ENCODE results near the gene ARHGAP31.
"Not testable (repeated sequence)": the region's sequence is repeated elsewhere in the genome, so short reads cannot be mapped to it uniquely, and the experiment has no call there.

ARHGAP31 gene

DNA sequence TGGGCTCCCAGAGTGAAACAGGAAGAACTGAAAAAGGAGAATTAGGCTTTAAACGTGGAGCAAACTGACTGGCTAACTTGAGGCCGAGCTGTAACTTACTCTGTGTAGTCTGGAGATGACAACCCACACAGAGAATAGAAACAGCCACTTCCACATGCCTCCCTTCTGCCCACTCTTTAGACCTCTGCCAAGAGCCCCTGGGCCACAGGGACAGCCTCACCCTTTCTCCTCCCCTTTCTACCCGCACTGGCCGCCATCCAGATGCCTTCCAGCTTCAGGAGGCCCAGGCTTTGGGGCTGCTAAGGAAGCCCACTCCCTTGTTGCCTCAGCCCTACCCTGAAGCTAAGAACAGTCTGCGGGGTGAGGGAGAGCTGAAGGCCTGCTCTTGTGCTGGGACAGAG lies 6.8 kb downstream of the ARHGAP31 start:
- peaks cover 24 to 100% (median 80%) of the 10 kb centered on the region in 10 experiments for H3K4me1 ChIP-seq
- peaks cover 0 to 63% (median 0%) of the 10 kb centered on the region in 11 experiments; a peak in 6 of 22 replicates for H3K36me3 ChIP-seq
- H3K27ac ChIP-seq, result peak overlapping the region in 5 of 11 experiments; percentile 44 to 72 (median 70); a peak in 9 of 22 replicates
- no peaks in the 10 kb centered on the region for H3K27me3 ChIP-seq
- peak overlapping the region in 5 of 11 experiments; percentile 32 to 63 (median 58); a peak in 8 of 22 replicates for H3K9ac ChIP-seq
- H3K4me3 ChIP-seq, result 0 out of 20 replicates have a peak overlapping the region, but pooled peaks of 2 of the 10 experiments have one; percentile 7 to 24
- TF ChIP-seq Cebpa-rat (IDR thresholded peaks at IDR 0.05), result no peak
- H4K20me1 ChIP-seq, result peaks cover 0 to 74% (median 0%) of the 10 kb centered on the region in 11 experiments; a peak in 5 of 22 replicates
- no peaks in the 10 kb centered on the region for H3K9me3 ChIP-seq (replicated peaks in 1 of 11)
- peak overlapping the region in 8 of 11 experiments; percentile 23 to 94 (median 76); a peak in 15 of 22 replicates for H3K4me2 ChIP-seq

DNA sequence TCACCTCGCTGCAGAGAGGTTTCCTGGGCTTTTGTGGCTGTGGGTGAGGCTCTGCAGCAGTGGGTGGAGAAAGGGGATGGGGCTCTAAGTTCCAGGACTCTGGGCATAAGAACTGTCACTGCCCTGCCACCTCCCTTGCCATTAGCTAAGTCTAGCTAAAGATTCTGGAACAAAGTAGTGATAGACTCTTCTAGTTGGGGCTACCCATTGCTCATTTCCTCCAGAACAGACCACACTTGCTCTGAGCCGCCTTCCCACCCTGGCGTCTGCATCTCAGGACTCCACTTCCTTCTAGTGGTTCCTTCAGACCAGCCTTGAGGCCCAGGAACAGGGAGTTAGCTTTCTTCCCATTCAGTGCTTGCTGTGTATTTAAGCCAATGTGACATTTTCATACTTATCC lies 7.5 kb downstream of the ARHGAP31 start:
- Histone ChIP-seq H3K9ac (peak overlapping the region in 4 of 11 experiments; percentile 47 to 63 (median 59); a peak in 6 of 22 replicates), H3K27ac (peak overlapping the region in 4 of 11 experiments; percentile 45 to 72 (median 70); a peak in 9 of 22 replicates), H3K4me2 (peak overlapping the region in 8 of 11 experiments; percentile 23 to 94 (median 76); a peak in 17 of 22 replicates), H3K36me3 (peaks cover 0 to 67% (median 0%) of the 10 kb centered on the region in 11 experiments; a peak in 6 of 22 replicates), H3K27me3 (no peaks in the 10 kb centered on the region), H4K20me1 (peaks cover 0 to 68% (median 0%) of the 10 kb centered on the region in 11 experiments; a peak in 5 of 22 replicates), H3K4me1 (peaks cover 24 to 99% (median 74%) of the 10 kb centered on the region in 10 experiments), H3K4me3 (0 out of 20 replicates have a peak overlapping the region, but pooled peaks of 2 of the 10 experiments have one; percentile 7 to 24), H3K9me3 (replicated peaks in 1 of 11) (no peaks in the 10 kb centered on the region)
- TF ChIP-seq Cebpa-rat (IDR thresholded peaks at IDR 0.05), result no peak

DNA sequence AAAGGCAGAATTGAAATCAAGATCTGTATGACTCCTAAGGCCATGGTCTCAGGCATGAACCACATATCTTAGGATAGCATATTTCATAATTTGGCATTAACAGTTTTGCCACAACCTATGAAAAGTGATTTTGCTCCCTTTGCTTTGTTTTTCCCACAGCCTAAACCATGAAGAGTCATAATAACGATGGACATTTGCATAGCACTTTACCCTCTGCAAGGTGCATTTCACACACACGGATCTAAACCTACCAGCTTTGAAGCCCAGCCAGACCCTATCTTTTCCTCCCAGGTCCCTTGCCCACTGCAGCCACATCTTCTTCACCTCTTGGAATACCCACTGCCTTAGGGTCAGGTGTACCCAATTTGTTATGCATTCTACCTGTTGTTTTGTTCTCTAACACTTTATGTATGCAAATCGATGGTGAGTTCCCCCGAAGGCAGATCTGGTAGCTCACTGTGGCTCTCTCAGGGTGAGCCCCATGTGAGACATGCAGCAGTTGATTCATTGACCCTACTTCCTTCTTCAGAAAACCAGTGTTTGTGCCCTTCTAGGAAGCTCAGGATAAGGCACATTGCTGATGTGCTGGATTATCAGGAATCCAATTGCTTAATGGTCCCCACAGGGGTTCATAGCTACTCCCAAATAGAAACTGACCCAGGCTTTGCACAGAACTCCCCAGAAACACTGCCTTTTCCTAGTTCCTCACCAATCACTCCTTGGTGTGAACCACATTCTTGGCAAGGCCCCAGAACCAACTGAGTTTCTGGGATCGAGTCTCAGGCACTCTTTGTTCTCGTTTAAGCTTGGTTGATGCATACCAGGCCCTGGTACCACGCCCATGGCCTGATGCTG lies 8.7 kb downstream of the ARHGAP31 start:
- H3K4me3 ChIP-seq, result no peak overlapping the region
- no peaks in the 10 kb centered on the region for H3K27me3 ChIP-seq
- peaks cover 0 to 55% (median 0%) of the 10 kb centered on the region in 11 experiments; a peak in 5 of 22 replicates for H4K20me1 ChIP-seq
- peaks cover 0 to 54% (median 0%) of the 10 kb centered on the region in 11 experiments; a peak in 6 of 22 replicates for H3K36me3 ChIP-seq
- TF ChIP-seq Cebpa-rat (IDR thresholded peaks at IDR 0.05), result no peak
- H3K27ac ChIP-seq, result peak overlapping the region in 1 of 11 experiments; percentile 2; a peak in 1 of 22 replicates
- H3K9ac ChIP-seq, result no peak overlapping the region
- peaks cover 16 to 88% (median 61%) of the 10 kb centered on the region in 10 experiments for H3K4me1 ChIP-seq
- peak overlapping the region in 5 of 11 experiments; percentile 48 to 94 (median 90); a peak in 11 of 22 replicates for H3K4me2 ChIP-seq
- H3K9me3 ChIP-seq (replicated peaks in 1 of 11), result no peaks in the 10 kb centered on the region

DNA sequence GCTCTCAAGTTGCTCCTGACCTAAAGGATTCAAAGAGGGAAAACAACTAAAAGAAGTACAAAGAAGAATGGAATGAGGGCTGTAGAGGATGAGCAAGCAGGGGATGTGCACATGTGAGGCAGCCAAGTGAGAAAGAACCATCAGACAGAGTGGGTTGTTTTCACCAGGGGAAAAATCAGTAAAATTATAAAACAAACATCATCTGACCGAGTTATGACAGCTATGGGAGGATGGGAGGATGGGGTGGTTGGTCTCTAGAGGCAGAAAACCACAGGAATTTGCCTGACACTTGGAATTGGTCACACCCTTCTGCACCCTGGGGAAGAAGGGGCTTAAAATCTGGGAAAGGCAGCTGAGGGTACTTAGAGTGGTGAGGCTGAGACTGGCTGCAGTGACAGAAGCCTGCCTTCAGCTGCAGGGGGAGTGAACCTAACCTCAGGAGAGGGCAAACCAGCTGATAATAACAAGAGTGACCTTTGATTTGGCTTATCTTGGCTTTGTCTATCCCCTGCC lies 10.1 kb downstream of the ARHGAP31 start:
- Histone ChIP-seq H3K9ac (0 out of 22 replicates have a peak overlapping the region, but pooled peaks of 1 of the 11 experiments have one; percentile 6), H3K4me3 (no peak overlapping the region), H4K20me1 (peaks cover 0 to 48% (median 0%) of the 10 kb centered on the region in 11 experiments; a peak in 5 of 22 replicates), H3K36me3 (peaks cover 0 to 53% (median 0%) of the 10 kb centered on the region in 11 experiments; a peak in 5 of 22 replicates), H3K4me2 (peak overlapping the region in 7 of 11 experiments; percentile 22 to 94 (median 75); a peak in 14 of 22 replicates), H3K27ac (no peak overlapping the region; a peak in 1 of 22 replicates), H3K27me3 (no peaks in the 10 kb centered on the region), H3K9me3 (replicated peaks in 1 of 11) (no peaks in the 10 kb centered on the region), H3K4me1 (peaks cover 5 to 88% (median 49%) of the 10 kb centered on the region in 10 experiments; a peak in 17 of 20 replicates)
- no peak for TF ChIP-seq Cebpa-rat (IDR thresholded peaks at IDR 0.05)

DNA sequence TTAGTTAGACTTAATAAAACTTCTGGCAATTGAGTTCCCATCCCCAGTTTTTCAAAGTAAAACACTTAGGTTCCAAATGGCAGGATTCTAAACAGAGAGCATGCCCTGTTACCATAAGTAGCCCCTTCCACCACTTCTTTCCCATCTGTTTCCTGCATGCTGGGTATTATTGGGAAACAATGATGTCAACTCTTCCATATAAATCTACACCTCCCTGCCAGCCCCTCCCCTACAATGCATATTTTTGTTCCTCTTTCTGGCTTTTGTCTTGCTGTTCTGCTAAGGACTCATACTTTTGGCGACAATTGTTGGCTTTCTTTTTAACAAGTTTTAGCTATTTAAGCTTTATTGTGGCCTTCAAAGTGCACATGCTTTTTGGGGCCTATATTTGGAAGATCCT lies 11.1 kb downstream of the ARHGAP31 start:
- peak overlapping the region in 7 of 11 experiments; percentile 24 to 43 (median 33); a peak in 11 of 22 replicates for H3K27ac ChIP-seq

DNA sequence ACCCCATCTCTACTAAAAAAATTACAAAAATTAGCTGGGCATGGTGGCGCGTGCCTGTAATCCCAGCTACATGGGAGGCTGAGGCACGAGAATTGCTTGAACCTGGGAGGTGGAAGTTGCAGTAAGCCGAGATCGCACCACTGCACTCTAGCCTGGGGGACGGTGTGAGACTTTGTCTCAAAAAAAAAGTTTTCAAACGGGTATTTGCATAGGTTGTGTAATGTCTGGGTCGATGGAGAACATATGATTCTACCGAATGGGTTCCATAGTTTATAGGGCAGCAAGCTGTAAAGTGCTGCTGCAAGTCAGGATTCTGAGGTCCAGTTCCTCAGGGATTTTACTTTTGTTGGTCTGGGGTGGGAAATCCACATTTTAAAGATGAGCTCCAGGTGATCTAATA lies 12.2 kb downstream of the ARHGAP31 start:
- H3K27ac ChIP-seq; H3K27me3 ChIP-seq; H3K9me3 ChIP-seq (replicated peaks in 1 of 11); H3K4me3 ChIP-seq; H3K9ac ChIP-seq: not testable (repeated sequence)
- peaks cover 0 to 50% (median 0%) of the 10 kb centered on the region in 11 experiments; a peak in 4 of 22 replicates for H3K36me3 ChIP-seq
- peaks cover 0 to 65% (median 0%) of the 10 kb centered on the region in 11 experiments; a peak in 5 of 22 replicates for H4K20me1 ChIP-seq
- H3K4me2 ChIP-seq, result peak overlapping the region in 3 of 11 experiments; percentile 90 to 94 (median 94); a peak in 3 of 22 replicates
- peaks cover 10 to 88% (median 59%) of the 10 kb centered on the region in 10 experiments for H3K4me1 ChIP-seq

More for the DNA sequence above, 11.1 kb downstream of the ARHGAP31 start:
- no peak for TF ChIP-seq Cebpa-rat (IDR thresholded peaks at IDR 0.05)
- Histone ChIP-seq H3K9ac (peak overlapping the region in 2 of 11 experiments; percentile 29 to 35; a peak in 2 of 22 replicates), H4K20me1 (peaks cover 0 to 59% (median 0%) of the 10 kb centered on the region in 11 experiments; a peak in 5 of 22 replicates), H3K4me1 (peaks cover 5 to 88% (median 56%) of the 10 kb centered on the region in 10 experiments; a peak in 17 of 20 replicates), H3K4me2 (peak overlapping the region in 8 of 11 experiments; percentile 5 to 94 (median 60); a peak in 14 of 22 replicates), H3K27me3 (no peaks in the 10 kb centered on the region), H3K4me3 (no peak overlapping the region), H3K9me3 (replicated peaks in 1 of 11) (no peaks in the 10 kb centered on the region), H3K36me3 (peaks cover 0 to 50% (median 0%) of the 10 kb centered on the region in 11 experiments; a peak in 4 of 22 replicates)

DNA sequence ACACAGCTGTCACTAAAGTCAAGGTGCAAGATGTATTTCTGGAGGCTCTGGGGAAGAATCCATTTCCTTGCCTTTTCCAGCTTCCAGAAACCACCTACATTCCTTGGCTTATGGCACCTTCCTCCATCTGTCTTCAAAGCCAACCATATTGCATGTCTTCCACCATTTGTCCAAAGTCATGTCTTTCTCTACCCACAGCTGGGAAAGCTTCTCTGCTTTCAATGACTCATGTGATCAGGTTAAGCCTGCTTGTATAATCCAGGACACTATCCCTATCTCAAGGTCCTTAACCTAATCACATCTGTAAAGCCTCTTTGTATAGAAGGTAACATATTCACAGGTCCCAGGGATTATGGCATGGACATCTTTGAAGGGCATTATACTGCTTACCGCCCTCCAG lies 14.2 kb downstream of the ARHGAP31 start:
- no peaks in the 10 kb centered on the region for H3K9me3 ChIP-seq (replicated peaks in 1 of 11)
- peaks cover 15 to 88% (median 52%) of the 10 kb centered on the region in 10 experiments for H3K4me1 ChIP-seq
- H3K27me3 ChIP-seq, result no peaks in the 10 kb centered on the region
- no peak for TF ChIP-seq Cebpa-rat (IDR thresholded peaks at IDR 0.05)
- no peak overlapping the region for H3K4me3 ChIP-seq
- peak overlapping the region in 2 of 11 experiments; percentile 5 to 81; a peak in 1 of 22 replicates for H3K4me2 ChIP-seq
- no peak overlapping the region for H3K27ac ChIP-seq
- H3K36me3 ChIP-seq, result peaks cover 0 to 57% (median 0%) of the 10 kb centered on the region in 11 experiments; a peak in 5 of 22 replicates
- peaks cover 0 to 55% (median 0%) of the 10 kb centered on the region in 11 experiments; a peak in 5 of 22 replicates for H4K20me1 ChIP-seq
- H3K9ac ChIP-seq, result no peak overlapping the region

DNA sequence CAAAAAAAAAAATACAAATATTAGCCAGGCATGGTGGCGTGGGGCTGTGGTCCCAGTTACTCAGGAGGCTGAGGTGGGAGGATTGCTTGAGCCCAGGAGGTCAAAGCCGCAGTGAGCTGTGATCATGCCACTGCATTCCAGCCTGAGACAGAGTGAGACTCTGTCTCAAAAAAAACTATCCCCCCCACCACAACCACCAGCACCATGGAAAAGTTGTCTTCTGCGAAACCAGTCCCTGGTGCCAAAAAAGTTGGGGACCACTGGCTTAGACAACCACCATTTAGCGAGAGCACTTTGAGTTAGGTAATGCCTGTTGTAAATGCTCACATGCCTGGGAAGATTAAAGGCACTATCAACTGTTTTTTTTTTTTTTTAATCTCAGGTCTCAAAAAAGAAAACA lies 15.4 kb downstream of the ARHGAP31 start:
- Histone ChIP-seq H3K27ac (peak overlapping the region in 1 of 11 experiments; percentile 75; a peak in 2 of 22 replicates), H3K9me3 (replicated peaks in 1 of 11) (no peaks in the 10 kb centered on the region), H4K20me1 (peaks cover 0 to 62% (median 0%) of the 10 kb centered on the region in 11 experiments; a peak in 5 of 22 replicates), H3K4me2 (peak overlapping the region in 5 of 11 experiments; percentile 80 to 91 (median 85); a peak in 11 of 22 replicates), H3K9ac (no peak overlapping the region), H3K4me3 (no peak overlapping the region), H3K4me1 (peaks cover 11 to 88% (median 44%) of the 10 kb centered on the region in 10 experiments), H3K27me3 (no peaks in the 10 kb centered on the region), H3K36me3 (peaks cover 0 to 58% (median 0%) of the 10 kb centered on the region in 11 experiments; a peak in 5 of 22 replicates)
- TF ChIP-seq Cebpa-rat (IDR thresholded peaks at IDR 0.05), result no peak

All from BLaER1 treated with 17β-estradiol and CSF1 and Interleukin-3, amounts not matched to agents 10 nM and 100 nM (cell line).